ENCODE results near the gene TLE3.
A peak's percentile ranks its signal among the peaks of the same experiment; 100 is the strongest.
"Not testable (repeated sequence)": the region's sequence is repeated elsewhere in the genome, so short reads cannot be mapped to it uniquely, and the experiment has no call there.

Gene TLE3

DNA sequence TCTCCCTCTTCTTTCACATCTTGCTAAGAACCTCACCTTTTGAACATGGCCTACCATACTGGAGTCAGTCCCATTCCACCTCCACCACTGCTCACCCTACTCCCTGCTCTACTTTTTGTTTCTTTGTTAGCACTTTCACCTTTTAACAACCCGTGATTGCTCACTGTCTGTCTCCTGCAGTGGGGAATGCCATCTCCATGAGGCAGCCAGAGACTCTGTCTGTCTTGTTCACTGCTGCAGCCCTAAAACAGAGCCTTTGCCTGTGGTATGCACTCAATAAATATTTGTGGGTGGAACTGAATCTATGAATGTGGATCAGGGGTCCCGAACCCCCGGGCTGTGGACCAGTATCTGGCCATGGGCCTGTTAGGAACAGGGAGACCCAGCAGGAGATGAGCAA lies 16.5 kb upstream of the TLE3 start:
- DNase-seq = no peak
- Histone ChIP-seq H3K27ac (no peak overlapping the region), H3K4me3 (ENCODE audit: low read depth, low read length) (no peak overlapping the region), H3K36me3 (no peaks in the 10 kb centered on the region), H3K27me3 (ENCODE audit: insufficient read depth, low read depth, severe bottlenecking) (no peaks in the 10 kb centered on the region), H3K9me3 (ENCODE audit: severe bottlenecking) (no peaks in the 10 kb centered on the region)
- no peak for TF ChIP-seq CTCF (IDR thresholded peaks at IDR 0.05; ENCODE audit: low read depth, low read length)

- no peaks in the 10 kb centered on the region for H3K27me3 ChIP-seq (ENCODE audit: insufficient read depth, low read depth, severe bottlenecking)
- TF ChIP-seq CTCF (IDR thresholded peaks at IDR 0.05; ENCODE audit: low read depth, low read length) = no peak
- no peak for DNase-seq
- H3K4me3 ChIP-seq (ENCODE audit: low read depth, low read length) = no peak overlapping the region
- H3K36me3 ChIP-seq = no peaks in the 10 kb centered on the region
- no peaks in the 10 kb centered on the region for H3K9me3 ChIP-seq (ENCODE audit: severe bottlenecking)
- H3K27ac ChIP-seq = no peak overlapping the region
Observed at GRCh38 chr15:70113304-70113700, 15.6 kb upstream of the TLE3 start.

- H3K27me3 ChIP-seq (ENCODE audit: insufficient read depth, low read depth, severe bottlenecking); H3K4me3 ChIP-seq (ENCODE audit: low read depth, low read length); H3K27ac ChIP-seq; H3K36me3 ChIP-seq; H3K9me3 ChIP-seq (ENCODE audit: severe bottlenecking); DNase-seq: not testable (repeated sequence)
Observed at GRCh38 chr15:70112572-70113303, 15.0 kb upstream of the TLE3 start.

- Histone ChIP-seq H3K27me3 (ENCODE audit: insufficient read depth, low read depth, severe bottlenecking) (no peaks in the 10 kb centered on the region), H3K27ac (peak overlapping the region; percentile 63), H3K4me3 (ENCODE audit: low read depth, low read length) (peak overlapping the region; percentile 30; the same call in 1 of the 2 replicates), H3K9me3 (ENCODE audit: severe bottlenecking) (no peaks in the 10 kb centered on the region), H3K36me3 (no peaks in the 10 kb centered on the region)
- no peak for DNase-seq
- TF ChIP-seq CTCF (IDR thresholded peaks at IDR 0.05; ENCODE audit: low read depth, low read length) = no peak
Observed at GRCh38 chr15:70112074-70112395, 14.3 kb upstream of the TLE3 start.

GRCh38 chr15:70111203-70112073 lies 13.7 kb upstream of the TLE3 start:
- Histone ChIP-seq H3K4me3 (ENCODE audit: low read depth, low read length) (peak overlapping the region; percentile 30; the same call in 1 of the 2 replicates), H3K36me3 (no peaks in the 10 kb centered on the region), H3K27ac (peak overlapping the region; percentile 63), H3K27me3 (ENCODE audit: insufficient read depth, low read depth, severe bottlenecking) (no peaks in the 10 kb centered on the region), H3K9me3 (ENCODE audit: severe bottlenecking) (no peaks in the 10 kb centered on the region)
- DNase-seq = peak; percentile 89
- no peak for TF ChIP-seq CTCF (IDR thresholded peaks at IDR 0.05; ENCODE audit: low read depth, low read length)

DNA sequence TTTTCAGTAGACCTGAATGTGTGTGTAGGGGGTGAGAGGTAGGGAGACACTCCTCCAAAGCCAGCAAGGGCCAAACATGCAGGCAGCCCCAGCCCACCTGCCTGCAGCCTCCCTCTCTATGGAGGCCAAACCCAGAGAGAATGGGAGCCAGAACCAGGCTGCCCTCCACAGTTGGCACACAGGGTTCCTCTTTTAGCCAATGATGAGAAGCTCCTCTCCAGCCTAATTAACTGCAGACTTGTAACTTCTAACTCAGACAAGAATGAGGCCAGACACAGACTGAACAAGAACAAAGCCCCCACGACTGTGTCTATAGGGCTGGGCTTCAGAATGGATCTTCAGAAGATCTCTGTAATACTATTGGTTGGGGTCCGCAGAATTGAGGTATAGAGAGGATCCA lies 12.3 kb upstream of the TLE3 start:
- no peak for DNase-seq
- no peak for TF ChIP-seq CTCF (IDR thresholded peaks at IDR 0.05; ENCODE audit: low read depth, low read length)
- H3K9me3 ChIP-seq (ENCODE audit: severe bottlenecking) = no peaks in the 10 kb centered on the region
- no peaks in the 10 kb centered on the region for H3K36me3 ChIP-seq
- no peaks in the 10 kb centered on the region for H3K27me3 ChIP-seq (ENCODE audit: insufficient read depth, low read depth, severe bottlenecking)
- no peak overlapping the region for H3K4me3 ChIP-seq (ENCODE audit: low read depth, low read length)
- no peak overlapping the region for H3K27ac ChIP-seq
